OCI-LY3 (cell line): ENCODE data around the gene FAF2.

Experiments
- EZH2phosphoT487 ChIP-seq: fragments of 200-600 bp; shearing (Covaris generic); IDR thresholded peaks from 2 replicates; pipeline ENCODE4 v1.6.1; 2018; ENCODE audit warnings: antibody characterized with exemption, mixed run types, low read depth
- TF ChIP-seq, protein P1 (sequence below): fragments of 200-600, 300-600 bp; sonication (generic); IDR thresholded peaks from 2 replicates; pipeline ENCODE4 v1.5.1; 2014; ENCODE audit warnings: antibody characterized with exemption, low read length, low read depth

DNA sequence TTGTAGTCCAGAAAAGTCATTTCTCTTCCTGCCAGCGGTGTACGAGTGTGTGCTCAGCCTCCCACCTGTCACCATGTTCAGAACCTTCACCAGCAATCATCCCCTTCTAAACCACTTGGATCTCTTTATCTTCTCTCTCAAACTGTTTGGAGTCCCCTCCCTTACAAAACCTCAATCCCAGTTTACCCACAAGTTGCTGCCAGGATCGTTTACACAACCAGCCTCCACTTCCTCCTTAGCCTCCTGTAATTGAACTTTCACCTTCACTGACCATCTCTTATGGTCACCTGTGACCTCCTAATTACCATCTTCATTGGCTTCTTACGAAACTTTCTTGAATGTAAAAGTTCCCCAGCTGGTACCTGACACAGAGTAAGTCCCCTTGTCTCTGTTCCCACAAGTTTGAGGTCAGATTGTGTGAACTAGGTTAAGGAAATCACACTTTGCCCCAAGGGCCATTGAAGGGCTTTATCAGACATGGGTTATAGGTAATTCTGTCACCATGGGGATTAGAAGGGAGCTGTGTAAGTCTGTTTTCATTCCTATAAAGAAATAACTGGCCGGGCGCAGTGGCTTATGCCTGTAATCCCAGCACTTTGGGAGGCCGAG, 69.0 kb downstream of the FAF2 start:
- TF ChIP-seq, protein P1, sequence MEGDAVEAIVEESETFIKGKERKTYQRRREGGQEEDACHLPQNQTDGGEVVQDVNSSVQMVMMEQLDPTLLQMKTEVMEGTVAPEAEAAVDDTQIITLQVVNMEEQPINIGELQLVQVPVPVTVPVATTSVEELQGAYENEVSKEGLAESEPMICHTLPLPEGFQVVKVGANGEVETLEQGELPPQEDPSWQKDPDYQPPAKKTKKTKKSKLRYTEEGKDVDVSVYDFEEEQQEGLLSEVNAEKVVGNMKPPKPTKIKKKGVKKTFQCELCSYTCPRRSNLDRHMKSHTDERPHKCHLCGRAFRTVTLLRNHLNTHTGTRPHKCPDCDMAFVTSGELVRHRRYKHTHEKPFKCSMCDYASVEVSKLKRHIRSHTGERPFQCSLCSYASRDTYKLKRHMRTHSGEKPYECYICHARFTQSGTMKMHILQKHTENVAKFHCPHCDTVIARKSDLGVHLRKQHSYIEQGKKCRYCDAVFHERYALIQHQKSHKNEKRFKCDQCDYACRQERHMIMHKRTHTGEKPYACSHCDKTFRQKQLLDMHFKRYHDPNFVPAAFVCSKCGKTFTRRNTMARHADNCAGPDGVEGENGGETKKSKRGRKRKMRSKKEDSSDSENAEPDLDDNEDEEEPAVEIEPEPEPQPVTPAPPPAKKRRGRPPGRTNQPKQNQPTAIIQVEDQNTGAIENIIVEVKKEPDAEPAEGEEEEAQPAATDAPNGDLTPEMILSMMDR: no peak
- TF ChIP-seq EZH2phosphoT487: no peak
